Suppressor macrophage treated with lipopolysaccharide for 4 hours (primary cell): ENCODE results near the gene RPTOR.

Source experiments
- DNase-seq: peaks from one replicate; pipeline ENCODE4 v3.0.0-alpha.2; 2020

RPTOR gene

GRCh38 chr17:80701730-80702129 lies 157.1 kb downstream of the RPTOR start:
- no peak for DNase-seq

DNA sequence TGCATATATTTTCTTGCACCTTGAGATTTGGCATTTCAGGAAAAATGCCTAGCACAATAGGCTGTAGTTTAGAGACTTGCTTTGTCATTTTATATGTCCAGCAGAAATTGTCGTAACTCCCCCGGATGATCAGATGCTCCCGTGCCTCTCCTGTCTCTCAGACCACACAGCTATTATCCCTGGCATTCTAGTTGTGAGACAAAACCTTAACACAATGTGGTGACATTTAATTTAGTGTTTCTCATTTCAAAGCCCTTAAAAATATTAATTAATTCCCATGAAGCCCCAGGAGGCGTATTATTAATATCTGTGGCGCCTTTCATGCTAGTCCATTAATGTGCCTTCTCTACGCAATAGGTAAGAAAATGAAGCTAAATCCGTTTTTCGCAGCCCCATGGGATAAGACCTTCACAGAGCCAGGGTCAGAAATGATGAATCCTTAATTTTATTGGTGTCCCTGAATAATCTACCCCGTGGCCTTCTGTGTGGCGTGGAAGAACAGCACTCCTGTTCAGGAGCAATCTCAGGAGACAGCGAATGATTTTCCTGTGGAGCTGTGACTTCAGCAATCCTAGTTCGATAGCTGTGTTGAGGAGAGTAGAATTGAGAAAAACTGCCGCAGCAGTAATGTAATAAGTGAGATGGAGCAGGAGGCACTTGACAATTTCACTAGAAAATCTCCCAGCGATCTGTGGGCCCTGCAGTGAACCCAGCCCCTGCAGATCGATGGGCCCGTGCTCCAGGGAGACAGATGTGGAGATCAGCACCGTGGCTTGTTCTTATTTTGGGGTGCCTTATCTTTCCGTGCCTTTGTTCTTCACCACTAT lies 157.9 kb downstream of the RPTOR start:
- no peak for DNase-seq

DNA sequence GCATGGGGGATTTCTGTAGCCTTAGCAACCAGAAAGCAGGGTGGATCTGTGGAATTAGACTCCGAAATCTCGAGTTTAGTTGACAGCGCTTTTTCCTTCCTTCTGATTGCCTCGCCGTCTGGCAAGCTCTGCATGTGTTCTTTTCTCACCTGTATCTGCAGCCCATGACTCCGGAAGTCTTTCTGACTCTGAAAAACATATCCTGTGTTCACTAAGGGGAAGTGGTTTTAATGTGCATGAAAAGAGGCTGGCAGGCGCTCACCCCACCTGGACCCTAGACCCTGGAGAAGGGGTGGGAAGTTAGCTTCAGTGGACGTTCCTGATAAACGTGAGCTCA lies 158.5 kb downstream of the RPTOR start:
- no peak for DNase-seq

DNA sequence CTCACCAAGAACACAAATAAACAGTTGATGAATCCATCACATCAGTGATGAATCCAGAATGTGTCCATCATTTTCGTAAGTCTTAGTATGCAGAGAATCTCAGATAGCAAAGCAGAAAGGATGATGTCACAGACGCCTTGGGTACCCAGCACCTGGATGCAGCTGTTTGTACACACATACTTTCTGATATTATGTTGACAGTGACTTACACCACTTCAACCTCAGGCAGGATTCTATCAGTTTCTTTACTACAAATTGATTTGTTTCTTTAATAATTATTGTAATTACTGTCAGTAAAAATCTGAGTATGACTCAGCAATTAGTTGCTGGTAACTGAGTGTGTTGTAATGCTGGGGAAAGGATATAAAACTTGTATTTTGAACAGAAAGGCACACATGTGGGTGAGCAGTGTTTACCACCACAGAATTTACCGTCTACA lies 159.8 kb downstream of the RPTOR start:
- DNase-seq = no peak

DNA sequence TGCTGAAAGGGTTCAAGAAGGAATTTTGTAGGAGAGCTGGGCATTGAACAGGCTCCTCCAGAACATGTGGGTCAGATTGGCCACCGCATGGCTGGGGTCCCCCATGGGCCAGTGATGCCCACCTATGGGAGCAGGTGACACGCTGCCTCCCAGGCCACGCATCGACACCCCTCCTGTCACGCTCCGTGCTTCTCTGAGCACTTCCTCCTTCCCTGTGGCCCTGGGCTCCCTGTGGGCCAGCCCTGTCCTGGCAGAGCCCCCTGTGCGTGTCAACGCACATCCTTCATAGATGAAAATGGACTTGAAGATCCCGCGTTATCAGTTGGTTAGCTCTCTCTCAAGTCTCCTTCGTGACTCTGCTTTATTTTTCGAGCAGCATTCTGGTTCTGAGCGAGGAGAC lies 160.3 kb downstream of the RPTOR start:
- DNase-seq = no peak

DNA sequence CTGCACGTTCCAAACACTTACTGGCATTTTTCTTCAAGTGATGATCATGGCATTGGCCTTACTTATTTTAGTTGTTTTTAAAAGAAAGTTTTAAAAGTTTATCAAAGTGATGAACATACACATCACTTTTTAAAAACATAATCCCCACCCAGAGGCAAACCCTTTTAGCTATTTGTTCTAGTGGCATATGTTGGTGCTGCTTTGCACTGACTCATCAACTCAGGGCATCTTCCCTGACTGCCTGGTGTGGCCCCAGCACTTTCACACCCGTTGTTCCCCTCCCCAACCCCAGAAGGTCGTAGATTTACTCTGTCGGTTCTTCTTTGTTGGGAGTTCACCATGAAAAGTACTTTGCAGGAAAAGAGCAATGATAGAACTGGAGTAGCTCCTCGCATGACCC lies 161.3 kb downstream of the RPTOR start:
- no peak for DNase-seq

DNA sequence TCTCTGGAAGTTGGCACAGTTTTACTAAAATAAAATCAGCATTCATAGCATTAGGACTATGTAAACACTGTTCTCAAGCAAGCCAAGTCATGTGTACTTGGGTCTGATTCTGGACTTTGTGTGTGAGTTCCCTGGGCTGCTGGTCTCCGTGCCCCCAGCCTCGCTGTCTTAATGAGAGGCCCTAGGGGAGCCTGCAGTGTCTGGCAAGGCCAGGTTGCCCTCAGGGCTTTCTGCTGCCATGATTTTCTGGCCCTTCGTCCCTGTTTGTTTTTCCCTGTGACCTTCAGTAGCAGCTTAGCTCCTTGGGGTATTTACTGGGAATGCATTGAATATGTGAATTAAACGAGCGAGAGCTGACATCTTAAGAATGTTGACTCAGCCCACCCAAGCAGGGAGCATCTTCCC lies 161.8 kb downstream of the RPTOR start:
- no peak for DNase-seq

GRCh38 chr17:80708480-80708879 lies 163.8 kb downstream of the RPTOR start:
- DNase-seq = no peak

GRCh38 chr17:80709090-80709695 lies 164.6 kb downstream of the RPTOR start:
- DNase-seq = no peak

GRCh38 chr17:80710714-80711302 lies 166.2 kb downstream of the RPTOR start:
- no peak for DNase-seq

GRCh38 chr17:80712089-80712488 lies 167.5 kb downstream of the RPTOR start:
- DNase-seq = no peak

GRCh38 chr17:80712606-80713005 lies 168.0 kb downstream of the RPTOR start:
- no peak for DNase-seq

DNA sequence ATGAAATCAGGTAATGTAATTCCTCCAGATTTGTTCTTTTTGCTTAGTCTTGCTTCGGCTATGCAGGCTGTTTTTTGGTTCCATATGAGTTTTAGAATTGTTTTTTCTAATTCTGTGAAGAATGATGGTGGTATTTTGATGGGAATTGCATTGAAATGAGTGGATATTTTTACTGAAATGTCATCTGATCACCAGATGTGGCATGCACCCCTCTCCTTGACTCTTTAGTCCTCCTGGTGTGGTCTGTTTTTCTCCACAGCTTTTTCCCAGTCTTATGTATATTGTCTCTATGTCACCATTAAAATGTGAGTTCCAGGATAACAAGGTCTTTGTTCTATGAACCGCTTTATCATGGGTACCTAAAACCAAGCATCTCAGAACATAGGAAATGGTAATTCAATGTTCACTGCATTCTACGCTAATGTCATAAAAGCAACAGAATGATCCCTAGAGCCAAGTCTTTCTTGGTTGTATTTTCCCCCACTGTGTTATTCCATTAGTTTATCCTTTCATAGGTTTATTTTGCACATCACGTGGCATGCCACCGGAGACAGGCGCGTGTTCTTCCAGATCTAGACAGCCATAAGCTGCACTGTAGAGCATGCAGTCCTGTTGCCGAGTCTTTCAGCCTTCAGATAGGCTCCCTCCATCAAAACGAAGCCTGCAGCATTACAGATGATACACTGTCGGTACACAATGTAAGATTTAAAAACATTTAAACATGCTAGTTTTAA lies 172.5 kb downstream of the RPTOR start:
- no peak for DNase-seq

- DNase-seq = no peak
Measured at GRCh38 chr17:80717720-80718083, 173.1 kb downstream of the RPTOR start.

GRCh38 chr17:80718428-80718827 lies 173.8 kb downstream of the RPTOR start:
- no peak for DNase-seq

DNA sequence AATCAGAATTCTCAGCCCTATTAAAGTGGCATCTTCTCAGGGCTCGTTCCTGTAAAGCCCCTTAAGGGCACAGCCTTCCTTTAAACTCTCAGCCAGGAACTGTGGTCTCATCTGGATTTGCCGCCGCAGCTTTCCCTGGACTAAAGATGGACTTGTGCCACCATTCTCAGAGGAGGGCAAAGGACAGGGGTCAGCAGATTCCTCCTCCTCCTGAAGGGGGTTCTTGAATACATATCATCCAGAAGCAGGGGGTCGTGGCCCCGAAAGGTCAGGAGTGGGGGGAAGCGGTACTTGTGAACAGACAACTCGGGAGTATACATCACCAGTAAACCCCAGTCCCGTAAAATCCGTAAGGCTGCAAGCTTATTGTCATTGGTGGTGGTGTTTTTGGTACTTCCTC lies 174.8 kb downstream of the RPTOR start:
- DNase-seq = no peak

- no peak for DNase-seq
Measured at GRCh38 chr17:80720610-80721577, 176.3 kb downstream of the RPTOR start.

GRCh38 chr17:80722661-80723060 lies 178.0 kb downstream of the RPTOR start:
- no peak for DNase-seq

DNA sequence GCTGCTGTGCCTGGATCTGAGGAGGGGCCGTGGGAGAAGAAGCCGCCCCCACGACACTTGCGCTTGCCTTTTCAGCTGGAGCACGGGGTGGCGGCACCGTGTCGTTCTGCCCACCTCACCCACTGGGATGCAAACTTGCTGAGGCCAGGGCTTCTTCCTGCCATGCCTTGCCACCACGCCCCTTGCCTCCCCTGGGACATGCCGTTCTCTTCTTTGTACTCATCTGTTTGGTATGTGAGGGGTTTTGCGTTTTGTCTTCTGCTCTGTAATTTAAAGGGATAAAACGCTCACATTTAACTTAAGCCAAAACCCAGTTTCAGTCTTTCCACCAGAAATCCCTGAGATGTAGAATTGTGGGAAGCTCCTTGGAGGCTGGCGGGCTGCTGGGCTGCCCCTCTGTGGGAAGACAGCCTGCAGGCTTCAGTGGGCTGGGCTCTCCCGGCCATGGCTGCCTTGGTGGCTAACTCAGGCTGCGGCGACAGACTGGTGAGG lies 180.2 kb downstream of the RPTOR start:
- no peak for DNase-seq

DNA sequence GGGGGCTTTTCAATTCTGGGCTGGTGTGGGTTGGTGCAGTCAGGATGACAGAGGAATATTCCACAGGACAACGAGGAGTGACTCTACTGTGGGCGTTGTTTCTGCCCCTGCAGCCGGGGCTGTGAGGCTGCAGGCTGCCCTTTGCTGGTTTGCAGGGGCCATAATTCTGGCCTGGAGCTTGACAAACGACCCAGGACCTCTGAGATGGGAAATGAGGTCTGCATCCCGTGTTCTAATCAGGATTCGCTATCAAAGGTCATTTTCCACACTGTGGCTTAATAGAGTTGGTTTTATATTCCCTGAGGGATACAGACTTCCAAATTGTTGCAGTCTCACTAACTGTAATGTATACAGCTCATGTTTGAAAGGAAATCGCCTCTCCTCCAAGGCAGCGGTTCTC lies 180.9 kb downstream of the RPTOR start:
- no peak for DNase-seq

GRCh38 chr17:80726558-80727408 lies 182.1 kb downstream of the RPTOR start:
- no peak for DNase-seq
